Measurements from ENCODE around the gene MCRIP1. TPM values are rescaled to one million over a fixed set of nuclear protein-coding genes. Genes with fewer than 3 reads are reported as not detected.

The MCRIP1 gene
- total RNA-seq, 1 experiment from 2014 or later, result 38.5 TPM

GRCh38 chr17:81805707-81806460, 27.2 kb downstream of the MCRIP1 start:
- intact Hi-C loops (cut with micrococcal nuclease; ENCODE audit: unreplicated experiment), result no loop called here
- CTCF ChIA-PET, result interaction anchor here (0.8 to 1.3 kb wide), 2 partner anchors 9 kb away, joined by 4 to 6 read pairs; no protein-coding TSS in a partner anchor
- H3K9me3 Mint-ChIP-seq (ENCODE audit: low read depth, unreplicated experiment), result peaks cover 3% of the 10 kb centered on the region
- H3K4me1 Mint-ChIP-seq (ENCODE audit: low read depth, unreplicated experiment), result peaks cover 8% of the 10 kb centered on the region
- no peak for DNase-seq
- no peak overlapping the region for H3K27ac Mint-ChIP-seq (ENCODE audit: unreplicated experiment)
- peaks cover 11% of the 10 kb centered on the region for H3K36me3 Mint-ChIP-seq (ENCODE audit: insufficient read depth, unreplicated experiment)
- TF ChIP-seq, protein P1, sequence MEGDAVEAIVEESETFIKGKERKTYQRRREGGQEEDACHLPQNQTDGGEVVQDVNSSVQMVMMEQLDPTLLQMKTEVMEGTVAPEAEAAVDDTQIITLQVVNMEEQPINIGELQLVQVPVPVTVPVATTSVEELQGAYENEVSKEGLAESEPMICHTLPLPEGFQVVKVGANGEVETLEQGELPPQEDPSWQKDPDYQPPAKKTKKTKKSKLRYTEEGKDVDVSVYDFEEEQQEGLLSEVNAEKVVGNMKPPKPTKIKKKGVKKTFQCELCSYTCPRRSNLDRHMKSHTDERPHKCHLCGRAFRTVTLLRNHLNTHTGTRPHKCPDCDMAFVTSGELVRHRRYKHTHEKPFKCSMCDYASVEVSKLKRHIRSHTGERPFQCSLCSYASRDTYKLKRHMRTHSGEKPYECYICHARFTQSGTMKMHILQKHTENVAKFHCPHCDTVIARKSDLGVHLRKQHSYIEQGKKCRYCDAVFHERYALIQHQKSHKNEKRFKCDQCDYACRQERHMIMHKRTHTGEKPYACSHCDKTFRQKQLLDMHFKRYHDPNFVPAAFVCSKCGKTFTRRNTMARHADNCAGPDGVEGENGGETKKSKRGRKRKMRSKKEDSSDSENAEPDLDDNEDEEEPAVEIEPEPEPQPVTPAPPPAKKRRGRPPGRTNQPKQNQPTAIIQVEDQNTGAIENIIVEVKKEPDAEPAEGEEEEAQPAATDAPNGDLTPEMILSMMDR (IDR thresholded peaks at IDR 0.05; ENCODE audit: unreplicated experiment), result no peak
- peaks cover 95% of the 10 kb centered on the region for H3K27me3 Mint-ChIP-seq (ENCODE audit: unreplicated experiment)
- no TSS peak for BruUV-seq (replicated peaks)
- H3K4me3 Mint-ChIP-seq (ENCODE audit: low read depth, unreplicated experiment), result no peak overlapping the region

- TF ChIP-seq, protein P1 (IDR thresholded peaks at IDR 0.05; ENCODE audit: unreplicated experiment), result no peak
- no peak for DNase-seq
- intact Hi-C loops (cut with micrococcal nuclease; ENCODE audit: unreplicated experiment), result no loop called here
- BruUV-seq (replicated peaks), result no TSS peak
- CTCF ChIA-PET, result interaction anchor here (0.9 kb wide), 1 partner anchor 17 kb away, joined by 5 read pairs; no protein-coding TSS in a partner anchor
- no peak overlapping the region for H3K27ac Mint-ChIP-seq (ENCODE audit: unreplicated experiment)
- H3K27me3 Mint-ChIP-seq (ENCODE audit: unreplicated experiment), result peaks cover 95% of the 10 kb centered on the region
- peak overlapping the region; percentile 50 for H3K4me3 Mint-ChIP-seq (ENCODE audit: low read depth, unreplicated experiment)
- H3K4me1 Mint-ChIP-seq (ENCODE audit: low read depth, unreplicated experiment), result peaks cover 8% of the 10 kb centered on the region
- peaks cover 11% of the 10 kb centered on the region for H3K36me3 Mint-ChIP-seq (ENCODE audit: insufficient read depth, unreplicated experiment)
- H3K9me3 Mint-ChIP-seq (ENCODE audit: low read depth, unreplicated experiment), result peaks cover 3% of the 10 kb centered on the region
Measured at GRCh38 chr17:81804559-81805399, 28.3 kb downstream of the MCRIP1 start.

GRCh38 chr17:81803728-81804558, 29.1 kb downstream of the MCRIP1 start, which contains the start of gene GCGR:
TSS of gene GCGR (plus strand) at chr17:81804150. CDS start at chr17:81809019, 4,869 bp downstream.
- peaks cover 7% of the 10 kb centered on the region for H3K36me3 Mint-ChIP-seq (ENCODE audit: insufficient read depth, unreplicated experiment)
- peaks cover 8% of the 10 kb centered on the region for H3K4me1 Mint-ChIP-seq (ENCODE audit: low read depth, unreplicated experiment)
- intact Hi-C loops (cut with micrococcal nuclease; ENCODE audit: unreplicated experiment), result no loop called here
- H3K4me3 Mint-ChIP-seq (ENCODE audit: low read depth, unreplicated experiment), result peak within 1 kb of the TSS; percentile 50
- no peaks in the 10 kb centered on the region for H3K9me3 Mint-ChIP-seq (ENCODE audit: low read depth, unreplicated experiment)
- H3K27ac Mint-ChIP-seq (ENCODE audit: unreplicated experiment), result no peak within 1 kb of the TSS
- peaks cover 95% of the 10 kb centered on the region for H3K27me3 Mint-ChIP-seq (ENCODE audit: unreplicated experiment)
- DNase-seq, result no peak
- CTCF ChIA-PET, result no interaction called here
- TF ChIP-seq, protein P1 (IDR thresholded peaks at IDR 0.05; ENCODE audit: unreplicated experiment), result no peak
- BruUV-seq (replicated peaks), result no TSS peak
